Stimulated activated naive CD4-positive, alpha-beta T cell treated with Interleukin-2 at 50 U/mL for 16 hours (primary cell): ENCODE results near the gene EXO1.
"Not testable (repeated sequence)": the region's sequence is repeated elsewhere in the genome, so short reads cannot be mapped to it uniquely, and the experiment has no call there.

Source experiments
- DNase-seq: peaks from one replicate; lab custom pipeline; 2025; lab: John Stamatoyannopoulos, UW

The EXO1 gene

DNA sequence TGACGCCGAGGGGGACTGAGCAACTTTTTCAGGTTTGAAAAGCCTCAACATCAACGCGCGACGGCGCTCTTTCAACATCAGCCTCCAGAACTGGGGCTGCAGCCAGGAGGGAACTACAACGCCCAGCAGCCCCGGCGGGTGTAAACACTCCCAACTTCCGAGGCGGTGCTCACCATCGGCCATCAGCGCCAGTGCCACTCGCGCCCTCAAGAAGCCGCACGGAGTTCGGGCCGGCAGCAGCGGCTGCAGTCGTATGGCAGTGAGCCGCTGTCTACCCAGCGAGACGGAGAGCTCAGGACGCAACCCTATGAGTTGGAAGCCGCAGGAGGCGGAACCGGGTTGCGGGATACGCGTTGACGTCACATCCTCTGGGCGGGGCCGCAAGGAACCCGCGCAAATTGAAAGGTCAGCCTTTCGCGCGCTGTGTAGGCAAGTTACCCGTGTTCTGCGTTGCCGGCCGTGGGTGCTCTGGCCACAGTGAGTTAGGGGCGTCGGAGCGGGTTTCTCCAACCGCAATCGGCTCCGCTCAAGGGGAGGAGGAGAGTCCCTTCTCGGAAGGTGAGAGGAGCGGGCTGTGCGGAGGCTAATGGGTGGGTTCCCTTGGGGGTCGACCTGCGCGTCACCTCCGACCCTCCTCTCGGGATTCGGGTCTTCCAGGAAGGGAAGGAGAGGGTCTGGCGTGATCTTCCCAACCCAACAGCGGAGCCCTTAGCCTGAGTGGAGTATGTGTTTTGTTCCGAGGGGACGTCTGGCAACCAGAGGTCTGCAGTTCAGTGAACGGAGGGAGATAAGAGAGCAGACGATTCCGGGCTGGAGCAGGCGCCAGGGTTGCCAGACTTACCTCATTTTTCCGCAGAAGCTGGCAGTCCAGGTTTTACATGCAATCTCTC is at the start of gene EXO1:
Gene EXO1, plus strand, starts transcription at position 409 of the 890 bp plus-strand sequence. CDS start 2,222 bp downstream, outside the sequence.
- peak; percentile 89 for DNase-seq

DNA sequence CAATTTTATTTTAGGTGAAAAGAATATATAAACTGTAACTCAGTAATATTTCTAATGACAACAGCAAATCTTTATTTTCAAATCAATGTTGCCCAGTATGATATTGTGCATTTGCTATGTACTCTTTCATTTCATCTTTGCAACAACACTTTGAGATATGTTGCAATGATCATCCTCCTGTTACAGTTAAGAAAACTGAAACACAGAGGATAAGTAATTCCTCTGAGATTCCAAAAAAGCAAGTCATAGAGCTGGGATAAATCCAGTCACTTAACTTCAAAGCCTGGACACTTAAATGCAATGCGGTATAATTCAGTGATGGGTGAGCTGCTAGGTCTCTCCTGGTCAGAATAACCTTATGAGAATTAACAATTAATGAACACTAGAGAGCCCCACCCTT is 48.6 kb upstream of the EXO1 start:
- no peak for DNase-seq

DNA sequence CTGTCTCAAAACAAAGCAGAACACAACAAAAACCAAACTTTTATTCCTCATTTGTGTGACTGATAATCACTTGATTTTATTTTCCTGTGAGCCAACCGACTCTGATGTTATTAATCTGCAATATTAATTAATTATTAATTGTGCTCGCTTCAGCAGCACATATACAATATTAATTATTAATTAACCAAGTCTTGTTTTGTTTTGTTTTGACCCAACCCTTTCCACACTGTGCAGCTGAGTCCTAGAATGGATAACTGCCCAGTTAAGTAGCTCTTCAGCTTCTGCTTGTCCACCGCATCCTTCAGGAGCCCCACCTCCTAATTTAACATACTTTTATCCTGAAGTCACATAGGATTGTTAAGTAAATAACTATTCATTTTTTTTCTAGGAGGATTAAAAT is 47.4 kb upstream of the EXO1 start:
- no peak for DNase-seq

DNA sequence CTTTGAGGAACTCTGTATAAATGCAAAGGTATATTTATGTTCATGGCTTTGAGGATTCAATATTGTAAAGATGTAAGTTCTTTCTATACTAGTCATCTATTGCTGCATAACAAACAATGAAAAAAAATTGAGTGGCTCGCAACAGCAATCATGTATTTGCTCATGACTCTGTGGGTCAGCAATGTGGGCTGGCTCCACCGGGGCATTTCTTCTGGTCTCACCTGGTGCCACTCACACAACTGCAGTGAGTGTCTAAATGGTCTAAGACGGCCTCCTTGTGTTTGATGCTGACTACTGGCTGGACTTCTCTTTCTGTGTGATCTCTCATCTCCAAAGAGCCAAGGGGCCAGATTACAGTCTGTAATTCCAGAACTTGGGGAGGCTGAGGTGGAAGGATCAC is 45.1 kb upstream of the EXO1 start:
- DNase-seq = no peak

DNA sequence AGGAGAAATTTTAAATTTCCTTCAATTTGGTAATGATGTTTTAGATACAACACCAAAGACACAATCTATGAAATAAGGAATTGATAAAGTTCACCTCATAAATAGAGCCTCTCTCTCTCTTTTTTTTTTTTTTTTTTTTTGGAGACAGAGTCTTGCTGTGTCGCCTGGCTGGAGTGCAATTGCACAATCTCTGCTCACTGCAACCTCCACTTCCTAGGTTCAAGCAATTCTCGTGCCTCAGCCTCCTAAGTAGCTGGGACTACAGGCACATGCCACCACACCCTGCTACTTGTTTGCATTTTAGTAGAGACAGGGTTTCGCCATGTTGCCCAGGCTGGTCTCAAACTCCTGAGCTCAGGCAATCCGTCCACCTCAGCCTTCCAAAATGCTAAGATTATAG is 43.3 kb upstream of the EXO1 start:
- not testable (repeated sequence) for DNase-seq

DNA sequence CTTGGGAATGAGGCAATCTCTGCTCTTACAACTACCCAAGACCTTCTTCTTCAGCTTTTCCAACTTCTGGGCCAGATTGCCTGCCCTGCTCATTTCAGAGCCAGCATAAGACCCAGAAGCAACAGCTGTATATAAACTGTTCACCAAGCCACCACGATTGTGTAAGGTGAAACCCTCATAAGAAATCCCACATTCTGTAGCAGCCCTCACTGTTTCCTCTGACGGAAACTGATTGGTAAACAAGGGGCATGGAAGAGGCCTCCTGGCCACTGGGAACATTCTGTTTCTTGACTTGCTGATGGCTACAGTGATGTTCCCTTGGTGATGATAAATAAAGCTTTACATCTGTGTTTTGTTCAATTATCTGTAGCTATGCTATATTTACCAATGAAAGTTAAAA is 39.7 kb upstream of the EXO1 start:
- no peak for DNase-seq

DNA sequence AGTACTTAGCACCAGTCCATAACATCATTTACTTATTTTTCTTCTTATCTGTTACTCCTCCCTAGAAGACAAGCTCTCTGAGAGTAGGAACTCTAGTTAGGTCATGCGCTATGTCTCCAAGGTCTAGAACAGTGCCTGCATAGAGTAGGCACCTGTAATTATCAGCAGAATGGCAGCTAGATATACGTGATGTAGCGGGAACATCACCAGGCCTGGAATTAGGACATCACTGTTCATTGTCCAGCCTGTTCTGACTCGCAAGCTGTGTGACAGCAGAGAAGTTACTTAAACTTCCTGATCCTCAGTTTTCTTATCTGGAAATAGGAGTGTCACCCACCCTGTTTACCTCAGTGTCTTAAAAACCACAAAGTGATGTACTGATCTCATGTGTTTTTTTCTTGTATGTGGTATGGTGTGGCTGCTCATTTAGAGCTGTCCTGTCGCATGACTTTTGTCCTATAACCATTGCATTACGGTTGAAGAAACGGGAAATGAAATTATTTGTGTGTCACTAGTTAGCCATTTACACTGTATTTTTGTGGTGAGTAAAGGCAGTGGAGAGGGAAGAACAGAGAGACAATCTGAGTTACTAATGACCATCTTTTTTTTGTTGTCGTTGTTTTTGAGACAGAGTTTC is 37.1 kb upstream of the EXO1 start:
- DNase-seq = no peak

DNA sequence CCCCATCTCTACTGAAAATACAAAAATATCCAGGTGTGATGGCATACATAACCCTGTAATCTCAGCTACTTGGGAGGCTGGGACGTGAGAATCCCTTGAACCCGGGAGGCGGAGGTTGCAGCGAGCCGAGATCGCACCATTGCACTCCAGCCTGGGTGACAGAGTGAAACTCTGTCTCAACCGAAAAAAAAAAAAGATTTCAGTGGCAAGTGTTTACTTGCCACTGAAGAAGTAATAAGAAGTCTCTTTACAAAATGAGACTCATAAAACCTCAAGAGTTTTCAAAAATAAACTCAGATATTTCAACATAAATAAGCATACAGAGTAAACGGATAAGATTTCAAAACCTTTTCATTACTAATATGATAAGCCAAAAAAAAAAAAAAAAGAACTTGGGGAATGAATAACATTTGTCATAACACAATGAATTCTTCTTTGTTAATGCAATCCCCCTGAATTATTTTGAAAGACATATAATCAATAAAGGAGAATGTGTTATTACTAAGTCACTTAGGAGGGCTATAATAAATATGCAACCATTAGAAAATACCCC is 34.2 kb upstream of the EXO1 start:
- no peak for DNase-seq

DNA sequence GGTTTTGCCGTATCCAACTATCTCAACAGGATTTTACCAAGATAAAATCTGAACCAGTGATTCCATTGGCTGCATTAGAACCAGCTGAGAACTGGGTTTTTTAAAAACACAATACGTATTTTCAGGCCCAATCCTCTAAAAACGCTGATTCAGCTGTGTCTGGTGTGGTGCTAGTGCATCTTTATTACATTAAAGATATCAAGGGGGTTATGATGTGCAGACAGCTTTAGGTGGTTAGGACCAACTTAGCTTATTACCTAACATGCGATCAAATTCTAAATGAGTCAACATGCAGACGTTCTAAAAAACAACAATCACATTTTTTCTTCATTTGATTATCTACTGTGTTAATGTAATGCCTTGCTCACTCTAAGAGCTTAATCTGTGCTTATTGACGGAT is 32.0 kb upstream of the EXO1 start:
- no peak for DNase-seq

DNA sequence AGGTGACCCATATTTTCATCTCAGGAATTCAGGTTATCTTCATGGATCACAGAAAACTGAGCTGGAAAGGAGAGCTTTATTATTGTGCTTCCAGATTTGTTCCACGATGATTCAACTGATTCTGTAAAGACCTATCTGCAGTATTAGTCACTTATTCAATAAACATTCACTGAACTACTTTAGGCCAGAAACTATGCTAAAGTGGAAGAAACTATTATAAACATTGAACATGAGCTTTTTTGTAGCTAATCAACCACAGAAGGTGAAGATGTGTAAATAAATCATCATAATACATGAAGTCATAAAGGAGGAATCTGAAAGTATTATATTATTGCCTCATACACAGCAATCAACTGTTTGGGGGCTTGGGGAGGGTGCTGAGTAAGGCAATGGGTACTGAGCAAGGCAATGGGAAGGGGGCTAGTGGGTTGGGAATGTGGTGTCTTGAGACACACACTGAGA is 30.6 kb upstream of the EXO1 start:
- no peak for DNase-seq

DNA sequence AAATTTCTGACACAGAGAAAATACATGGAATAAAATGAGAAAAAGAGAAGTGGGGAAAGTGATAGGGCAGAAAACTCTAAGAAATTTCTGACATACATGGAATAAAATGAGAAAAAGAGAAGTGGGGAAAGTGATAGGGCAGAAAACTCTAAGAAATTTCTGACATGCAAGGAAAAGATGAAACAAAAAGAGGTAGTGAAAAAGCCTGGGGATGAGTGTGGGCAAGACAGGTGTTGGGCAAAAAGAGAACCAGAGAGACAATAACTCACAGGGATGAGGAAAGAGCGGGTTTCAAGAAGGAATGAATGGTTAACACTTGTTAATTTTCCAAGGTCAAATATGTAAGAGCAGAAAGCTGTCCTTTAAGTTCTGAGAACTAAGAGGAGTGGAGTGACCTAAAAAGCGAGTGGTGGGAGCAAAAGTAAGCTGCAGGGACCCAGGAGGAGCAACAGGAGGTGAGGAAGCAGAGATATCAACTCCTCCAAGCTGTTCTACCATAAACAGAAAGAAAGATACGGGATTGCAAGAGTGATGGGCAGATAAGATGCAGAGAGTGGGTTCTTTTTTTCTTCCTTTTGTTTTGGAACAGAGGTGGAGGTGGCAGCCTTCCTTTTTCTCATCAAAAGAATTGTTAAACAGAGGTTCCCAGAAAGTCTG is 29.9 kb upstream of the EXO1 start:
- no peak for DNase-seq

DNA sequence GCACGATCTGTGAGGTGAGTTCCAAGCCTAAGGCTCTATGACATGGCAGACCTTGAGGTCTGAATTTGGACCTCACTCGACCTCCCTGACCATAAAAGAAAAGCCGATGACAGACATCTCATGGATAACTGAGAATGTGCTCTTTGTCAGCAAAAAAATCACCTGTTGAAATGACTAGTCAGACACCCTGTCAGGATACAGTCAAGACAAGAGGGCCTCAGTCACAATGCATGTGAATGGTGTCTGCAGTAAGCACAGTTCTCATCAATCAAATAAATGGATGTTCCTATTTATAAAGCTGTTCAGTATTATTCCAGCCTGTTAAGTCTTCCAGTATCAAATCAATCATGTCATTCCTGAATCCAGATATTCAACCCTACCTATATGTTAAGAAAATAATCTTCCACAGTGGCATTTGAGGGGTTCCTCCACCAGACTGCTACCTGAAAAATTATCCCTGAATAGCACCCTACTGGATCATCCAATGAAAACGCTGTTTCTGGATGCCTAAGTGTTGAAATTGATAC is 28.6 kb upstream of the EXO1 start:
- no peak for DNase-seq

DNA sequence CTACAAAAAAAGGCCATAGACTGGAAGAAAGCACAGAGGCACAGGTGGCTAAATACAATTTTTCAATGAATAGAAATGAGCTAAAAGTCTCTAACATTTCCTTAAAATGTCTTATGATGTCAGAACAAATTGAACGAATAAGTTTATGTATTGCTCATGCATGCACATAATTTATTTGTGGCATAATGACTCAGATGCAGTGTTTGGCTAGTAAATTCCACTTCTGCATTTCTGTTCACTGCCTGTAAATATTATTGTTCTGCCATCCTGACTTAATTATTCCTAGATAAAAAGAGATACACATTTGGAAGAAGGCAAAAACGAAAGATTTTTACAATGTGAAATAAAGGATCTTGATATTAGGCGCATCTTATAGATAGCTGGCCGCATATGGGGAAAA is 26.6 kb upstream of the EXO1 start:
- DNase-seq = no peak

DNA sequence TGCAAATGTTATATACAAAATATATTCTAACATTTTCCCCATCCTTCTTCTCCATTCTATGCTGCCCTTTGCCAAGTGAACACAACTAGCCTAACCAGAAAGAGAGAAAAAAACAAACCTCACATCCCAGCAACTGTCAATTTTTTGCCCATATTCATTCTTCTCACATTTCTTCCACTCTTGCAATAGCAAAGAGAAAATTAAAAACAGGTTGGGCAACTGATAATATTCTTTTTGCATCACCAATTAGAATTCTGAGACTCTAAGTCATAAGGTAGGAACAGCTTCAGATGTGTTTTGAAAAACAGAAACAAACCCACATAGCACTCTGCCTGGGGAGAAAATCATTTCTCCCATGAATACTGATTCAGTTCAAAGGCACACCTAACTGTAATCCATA is 25.2 kb upstream of the EXO1 start:
- DNase-seq = no peak

DNA sequence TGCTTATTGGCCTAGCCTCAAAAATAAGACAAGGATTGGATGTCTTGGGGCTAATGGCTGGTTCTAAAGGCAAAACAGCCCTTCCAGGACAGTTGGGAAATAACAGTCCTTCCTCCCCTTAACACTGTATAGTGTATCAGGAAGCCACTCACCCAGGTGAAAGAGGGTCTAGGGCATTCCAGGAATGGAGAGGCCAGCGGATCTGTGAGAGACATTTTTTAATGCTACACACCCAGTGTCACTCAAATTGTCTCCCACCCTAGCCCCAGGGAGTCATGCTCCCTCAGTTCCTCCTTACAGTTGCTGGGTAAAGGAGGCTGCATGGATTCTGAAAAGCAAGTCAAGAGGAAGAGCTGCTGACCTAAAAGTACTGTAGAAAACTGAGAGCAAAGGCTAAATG is 24.1 kb upstream of the EXO1 start:
- no peak for DNase-seq

DNA sequence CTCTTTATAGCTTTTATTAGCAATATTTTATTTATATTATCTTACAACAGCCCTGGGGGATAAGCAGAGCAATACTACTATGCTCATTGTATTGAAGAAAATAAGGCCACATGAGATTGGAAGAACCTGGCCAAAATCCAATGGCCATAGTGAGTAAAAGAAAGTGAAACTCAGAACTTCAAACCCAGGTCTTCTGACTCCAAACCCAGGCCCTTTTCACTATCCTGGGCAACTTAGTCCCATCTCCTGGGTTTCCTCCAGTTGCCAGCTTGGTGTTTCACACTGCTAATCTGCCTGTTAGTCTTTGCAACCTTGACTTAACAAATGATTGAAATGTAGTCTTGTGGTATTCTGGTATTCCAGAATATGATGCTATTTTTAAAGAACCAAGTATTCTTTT is 22.4 kb upstream of the EXO1 start:
- DNase-seq = no peak

DNA sequence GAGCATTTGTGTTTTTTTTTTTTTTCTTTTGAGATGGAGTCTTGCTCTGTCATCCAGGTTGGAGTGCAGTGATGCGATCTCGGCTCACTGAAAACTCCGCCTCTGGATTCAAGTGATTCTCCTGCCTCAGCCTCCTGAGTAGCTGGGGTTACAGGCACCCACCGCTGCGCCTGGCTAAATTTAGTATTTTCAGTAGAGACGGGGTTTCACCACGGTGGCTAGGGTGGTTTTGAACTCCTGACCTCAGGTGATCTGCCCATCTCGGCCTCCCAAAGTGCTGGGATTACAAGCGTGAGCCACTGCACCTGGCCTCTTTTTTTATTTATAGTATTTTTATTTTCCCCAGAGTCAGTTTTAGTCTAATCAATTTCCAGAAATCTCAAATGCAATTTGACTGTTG is 21.4 kb upstream of the EXO1 start:
- not testable (repeated sequence) for DNase-seq

DNA sequence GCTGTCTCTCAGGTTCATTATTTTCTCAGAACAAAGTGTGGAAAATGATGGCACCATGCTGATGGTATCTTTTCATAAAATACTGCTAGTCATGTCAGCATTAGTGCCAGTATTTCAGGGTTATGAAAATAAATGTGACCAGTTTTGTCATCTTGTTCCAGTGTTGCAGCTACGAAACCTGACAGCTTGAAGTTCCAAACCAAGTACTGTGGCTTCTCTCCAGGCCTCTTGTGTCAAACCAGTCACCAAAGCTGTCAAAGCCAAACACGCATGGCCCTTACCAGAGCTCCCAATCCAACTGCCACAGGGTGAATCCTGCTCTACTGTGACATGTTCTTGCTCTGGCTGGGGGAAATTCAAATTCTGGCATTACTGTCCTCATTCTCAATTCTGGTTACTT is 20.7 kb upstream of the EXO1 start:
- DNase-seq = no peak

DNA sequence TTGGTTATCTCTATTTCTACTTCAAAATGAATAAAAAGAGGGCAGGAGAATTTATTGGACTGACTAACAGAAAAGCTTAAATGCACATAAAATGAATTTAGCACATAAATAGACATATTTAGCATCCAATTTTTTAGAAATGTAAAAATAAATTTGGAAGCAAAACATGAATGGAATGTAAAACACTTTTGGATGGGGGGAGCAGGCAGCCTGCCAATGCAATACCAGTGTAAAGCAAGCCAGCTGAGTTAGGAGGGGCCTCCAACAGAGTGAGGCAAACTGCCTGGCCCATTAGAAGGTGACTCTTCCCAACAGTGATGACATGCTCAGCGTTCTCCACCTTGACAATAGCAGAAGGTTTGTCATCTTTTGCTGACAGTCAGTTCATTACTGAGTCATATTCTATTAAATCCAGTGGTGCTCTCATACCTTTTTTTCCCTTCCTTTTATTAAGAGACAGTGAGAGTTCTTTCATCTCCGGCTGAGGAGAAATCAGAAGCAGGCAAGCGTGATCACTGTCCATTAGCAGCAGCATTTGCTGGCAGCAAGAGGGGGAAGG is 19.5 kb upstream of the EXO1 start:
- no peak for DNase-seq

DNA sequence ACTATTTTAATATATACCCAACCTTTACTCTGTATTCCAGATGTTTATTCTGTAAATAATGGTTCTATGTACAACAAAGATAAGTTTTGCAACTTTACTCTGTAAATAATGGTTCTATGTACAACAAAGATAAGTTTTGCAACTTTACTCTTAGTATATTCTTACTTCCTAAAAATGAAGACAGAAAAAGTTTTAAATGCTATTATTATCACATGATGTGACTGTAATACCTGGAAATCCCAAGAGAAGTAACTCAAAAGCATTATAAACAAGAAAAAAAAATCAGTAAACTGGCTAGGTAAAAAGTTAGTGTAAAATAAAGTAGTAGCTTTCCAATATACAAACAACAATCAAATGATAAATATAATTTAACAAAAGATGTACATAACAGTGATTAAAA is 18.5 kb upstream of the EXO1 start:
- DNase-seq = no peak

DNA sequence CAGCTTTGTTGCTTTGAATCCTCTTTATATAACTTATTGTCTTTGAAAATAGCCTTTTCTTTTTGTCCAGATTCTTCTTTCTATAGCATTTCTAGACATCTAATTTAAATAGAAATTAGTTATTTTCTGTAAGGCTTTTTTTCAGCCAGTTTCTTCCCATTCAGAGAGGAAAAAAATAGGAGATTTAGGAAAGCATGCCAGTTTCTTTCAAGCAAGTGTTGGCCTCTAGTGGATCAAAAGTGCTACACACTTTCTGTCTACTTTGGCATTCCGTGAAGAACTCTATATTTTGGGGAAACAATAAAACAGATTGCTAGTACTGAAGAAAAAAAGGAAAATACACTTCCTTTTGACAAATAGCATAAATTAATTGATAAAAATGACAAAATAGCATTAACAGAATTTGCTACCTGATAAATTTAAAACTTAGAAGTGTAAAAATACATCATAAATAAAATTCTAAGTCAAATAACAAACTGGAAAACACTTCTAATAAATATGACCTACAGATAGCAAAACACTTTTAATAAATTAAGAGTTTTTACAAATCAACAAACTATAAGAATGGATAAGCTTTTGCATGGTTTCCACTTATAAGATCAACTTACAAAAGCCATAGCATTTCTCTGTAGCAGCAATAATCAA is 13.1 kb upstream of the EXO1 start:
- no peak for DNase-seq

DNA sequence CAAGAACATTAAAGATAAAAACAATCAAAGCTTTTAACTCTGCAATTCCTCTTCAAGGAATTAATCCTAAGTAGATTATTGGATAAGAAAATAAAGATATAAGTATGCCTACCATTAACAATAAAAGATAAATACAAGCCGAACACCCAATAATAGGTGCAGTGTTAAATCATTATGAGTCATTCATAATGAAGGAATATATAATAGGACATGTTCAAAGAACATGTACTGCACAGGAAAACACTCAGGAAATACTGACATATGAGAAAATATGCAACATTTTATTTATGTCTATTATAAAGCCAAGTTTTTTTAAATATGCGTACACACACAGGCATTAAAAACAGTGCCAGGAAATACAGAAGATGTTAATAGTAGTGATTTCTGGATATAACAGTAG is 11.1 kb upstream of the EXO1 start:
- DNase-seq = no peak
